Mesothelial cell of epicardium (in vitro differentiated cells): ENCODE measurements around the gene SAMSN1. TPM values are rescaled to one million over a fixed set of nuclear protein-coding genes. Genes with fewer than 3 reads are reported as not detected.

Source experiments
- DNase-seq, 2 experiments: peaks; one replicate each; pipeline ENCODE4 v3.0.0; 2021; ENCODE audit warnings: low spot score in 2 of 2; ENCODE audit not compliant: unreplicated experiment in 2 of 2
- H3K27ac Mint-ChIP-seq: 2 replicates; pipeline ENCODE4 v1.8.0; 2021; ENCODE audit warnings: mixed read lengths
- H3K27me3 Mint-ChIP-seq: 2 replicates; pipeline ENCODE4 v1.8.0; 2021; ENCODE audit warnings: low read depth, mixed read lengths
- H3K36me3 Mint-ChIP-seq: 2 replicates; pipeline ENCODE4 v1.8.0; 2021; ENCODE audit warnings: mixed read lengths
- H3K4me1 Mint-ChIP-seq: 2 replicates; pipeline ENCODE4 v1.8.0; 2021; ENCODE audit warnings: mixed read lengths
- H3K4me3 Mint-ChIP-seq: 2 replicates; pipeline ENCODE4 v1.8.0; 2021; ENCODE audit warnings: mild to moderate bottlenecking, moderate library complexity, mixed read lengths
- H3K9me3 Mint-ChIP-seq: 2 replicates; pipeline ENCODE4 v1.8.0; 2021; ENCODE audit warnings: mixed read lengths
- total RNA-seq: library from RNA; stranded (reverse); gene quantifications from 3 replicates; pipeline ENCODE4 v1.2.1, GENCODE V29; 2021
- TF ChIP-seq, protein P1 (sequence below): fragments of 200-600 bp; sonication (generic); IDR thresholded peaks from one replicate; pipeline ENCODE4 v1.5.0; 2021; ENCODE audit warnings: antibody characterized with exemption; ENCODE audit not compliant: unreplicated experiment

The SAMSN1 gene
- total RNA-seq, 1 donor from 2014 or later = 0.36 TPM

DNA sequence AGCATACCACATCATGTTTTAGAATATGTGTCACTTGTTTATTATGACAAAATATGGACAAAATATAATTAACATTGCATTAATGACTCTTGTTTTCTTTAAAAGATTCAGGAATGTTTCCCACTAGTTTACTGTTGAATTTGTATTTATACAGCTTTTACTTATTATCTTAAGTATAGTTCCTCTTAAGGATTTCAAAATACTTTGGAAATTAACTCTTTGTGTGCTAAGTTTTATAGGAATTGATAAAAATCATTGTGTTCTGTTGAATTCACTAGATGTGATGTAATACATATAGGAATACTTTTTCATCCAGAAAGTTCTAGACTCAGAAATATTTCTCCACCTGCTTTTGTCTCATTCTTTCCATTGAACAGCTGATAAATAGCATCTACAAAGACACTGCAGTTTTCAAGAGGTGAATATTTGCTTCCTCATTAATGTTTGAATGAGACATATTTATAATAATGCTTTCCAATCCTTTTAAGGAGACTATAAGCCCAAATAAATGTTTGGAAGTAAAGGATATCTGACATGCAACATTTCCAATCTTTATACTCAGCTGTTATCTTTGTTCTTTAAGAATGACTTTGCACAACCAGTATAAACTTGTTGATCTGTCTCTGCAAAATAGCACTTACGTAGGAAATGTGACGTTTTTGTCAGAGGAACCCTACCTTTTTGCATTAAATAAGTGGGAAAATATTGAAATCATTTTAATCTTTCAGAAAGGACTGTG lies 38.4 kb upstream of the SAMSN1 start:
- H3K4me1 Mint-ChIP-seq = peaks cover 4% of the 10 kb centered on the region
- H3K4me3 Mint-ChIP-seq = no peak overlapping the region
- no peak overlapping the region for H3K27ac Mint-ChIP-seq
- peaks cover 8% of the 10 kb centered on the region for H3K9me3 Mint-ChIP-seq
- TF ChIP-seq, protein P1, sequence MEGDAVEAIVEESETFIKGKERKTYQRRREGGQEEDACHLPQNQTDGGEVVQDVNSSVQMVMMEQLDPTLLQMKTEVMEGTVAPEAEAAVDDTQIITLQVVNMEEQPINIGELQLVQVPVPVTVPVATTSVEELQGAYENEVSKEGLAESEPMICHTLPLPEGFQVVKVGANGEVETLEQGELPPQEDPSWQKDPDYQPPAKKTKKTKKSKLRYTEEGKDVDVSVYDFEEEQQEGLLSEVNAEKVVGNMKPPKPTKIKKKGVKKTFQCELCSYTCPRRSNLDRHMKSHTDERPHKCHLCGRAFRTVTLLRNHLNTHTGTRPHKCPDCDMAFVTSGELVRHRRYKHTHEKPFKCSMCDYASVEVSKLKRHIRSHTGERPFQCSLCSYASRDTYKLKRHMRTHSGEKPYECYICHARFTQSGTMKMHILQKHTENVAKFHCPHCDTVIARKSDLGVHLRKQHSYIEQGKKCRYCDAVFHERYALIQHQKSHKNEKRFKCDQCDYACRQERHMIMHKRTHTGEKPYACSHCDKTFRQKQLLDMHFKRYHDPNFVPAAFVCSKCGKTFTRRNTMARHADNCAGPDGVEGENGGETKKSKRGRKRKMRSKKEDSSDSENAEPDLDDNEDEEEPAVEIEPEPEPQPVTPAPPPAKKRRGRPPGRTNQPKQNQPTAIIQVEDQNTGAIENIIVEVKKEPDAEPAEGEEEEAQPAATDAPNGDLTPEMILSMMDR = no peak
- no peak for DNase-seq
- no peaks in the 10 kb centered on the region for H3K27me3 Mint-ChIP-seq
- H3K36me3 Mint-ChIP-seq = no peaks in the 10 kb centered on the region

DNA sequence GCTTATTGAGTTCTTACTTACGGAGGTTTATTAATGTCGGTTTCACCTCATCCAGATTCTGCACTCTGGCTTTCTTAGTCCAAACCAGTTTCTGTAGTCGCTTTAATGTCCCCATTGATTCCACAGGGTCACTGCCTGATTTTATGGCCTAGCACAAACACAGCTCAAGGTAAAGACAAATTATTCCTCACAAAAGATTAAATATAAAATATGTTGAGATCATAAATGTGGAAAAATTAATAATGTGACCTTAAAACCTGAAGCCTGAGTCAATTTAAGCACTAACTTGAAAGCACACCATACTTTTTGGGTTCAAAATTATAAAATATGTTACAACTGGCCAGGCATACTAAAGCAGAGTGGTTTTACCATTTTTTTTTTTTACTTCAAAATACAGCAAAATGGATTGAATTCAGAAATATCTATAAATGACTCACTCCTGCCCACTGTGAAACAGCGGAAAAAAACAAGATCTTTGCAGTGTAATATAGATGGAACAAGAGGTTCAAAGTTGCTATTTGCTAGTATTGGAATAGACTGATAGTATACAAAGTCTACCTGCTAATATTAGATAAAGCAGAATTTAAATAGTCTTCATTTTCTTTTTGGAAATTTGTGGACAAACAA lies 37.6 kb upstream of the SAMSN1 start:
- no peak for DNase-seq
- Mint-ChIP-seq H3K9me3 (peaks cover 8% of the 10 kb centered on the region), H3K36me3 (no peaks in the 10 kb centered on the region), H3K4me3 (no peak overlapping the region), H3K4me1 (peaks cover 4% of the 10 kb centered on the region), H3K27me3 (no peaks in the 10 kb centered on the region), H3K27ac (no peak overlapping the region)
- TF ChIP-seq, protein P1 = no peak

DNA sequence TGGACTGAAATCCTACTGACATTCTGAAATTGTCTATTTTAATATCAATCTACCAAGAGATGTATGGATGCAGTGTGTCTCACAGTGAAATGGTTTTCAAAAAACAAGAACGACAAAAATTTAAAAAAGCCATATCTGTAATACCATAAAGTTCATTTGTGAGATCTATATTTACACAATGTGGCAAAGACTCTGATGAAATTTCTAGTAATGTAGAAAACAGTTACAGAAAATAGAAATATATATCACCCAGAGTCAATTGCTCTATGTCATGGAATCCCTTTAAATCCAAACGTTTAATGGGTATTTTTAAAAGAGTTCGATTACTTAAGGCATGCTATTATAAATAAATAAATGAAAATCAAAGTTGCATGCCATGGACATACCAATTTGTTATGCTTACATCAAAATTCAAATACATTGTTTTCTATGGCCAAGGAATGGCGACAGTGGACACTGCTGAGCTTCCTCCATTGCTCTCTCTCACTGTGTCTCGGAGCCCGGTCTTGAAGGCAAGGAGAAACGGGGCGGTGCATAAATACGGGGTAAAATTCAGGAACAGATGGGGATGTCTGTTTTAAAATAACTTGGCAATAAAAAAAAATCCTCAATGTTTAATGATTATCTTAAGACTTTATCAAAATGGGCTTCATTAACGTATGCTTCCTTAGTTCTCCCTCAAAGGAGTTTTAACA lies 37.0 kb upstream of the SAMSN1 start:
- no peak overlapping the region for H3K27ac Mint-ChIP-seq
- no peaks in the 10 kb centered on the region for H3K27me3 Mint-ChIP-seq
- peaks cover 5% of the 10 kb centered on the region for H3K9me3 Mint-ChIP-seq
- no peak for DNase-seq
- TF ChIP-seq, protein P1 = no peak
- H3K4me1 Mint-ChIP-seq = peaks cover 4% of the 10 kb centered on the region
- H3K4me3 Mint-ChIP-seq = no peak overlapping the region
- H3K36me3 Mint-ChIP-seq = no peaks in the 10 kb centered on the region

DNA sequence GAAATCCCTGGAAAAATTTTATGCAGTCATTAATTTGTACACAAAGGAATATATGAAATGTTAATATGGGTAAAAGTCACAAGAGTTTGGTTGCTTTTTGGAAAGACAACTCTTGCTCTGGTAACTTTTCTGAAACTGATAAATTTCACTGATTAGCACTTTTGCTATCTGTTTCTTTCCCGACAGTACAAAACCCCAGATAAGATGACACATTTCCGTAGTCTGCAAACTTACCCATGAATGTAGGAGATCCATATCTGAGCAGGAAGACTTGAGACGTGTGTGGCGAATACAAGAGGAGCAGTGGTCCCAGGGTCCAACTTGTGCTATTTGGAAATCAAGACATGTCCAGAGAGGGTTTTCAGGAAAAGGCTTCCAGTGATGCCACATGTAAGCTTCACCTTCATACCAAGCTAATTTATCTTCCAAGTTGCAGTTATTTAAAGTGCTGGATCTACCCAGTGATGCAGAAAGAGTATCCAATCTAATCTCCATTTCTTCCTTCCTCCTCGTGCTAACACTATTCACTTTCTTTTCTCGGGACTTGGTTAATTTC lies 35.9 kb upstream of the SAMSN1 start:
- Mint-ChIP-seq H3K27me3 (no peaks in the 10 kb centered on the region), H3K9me3 (no peaks in the 10 kb centered on the region), H3K4me3 (no peak overlapping the region), H3K4me1 (peaks cover 4% of the 10 kb centered on the region), H3K27ac (no peak overlapping the region), H3K36me3 (no peaks in the 10 kb centered on the region)
- TF ChIP-seq, protein P1 = no peak
- no peak for DNase-seq

DNA sequence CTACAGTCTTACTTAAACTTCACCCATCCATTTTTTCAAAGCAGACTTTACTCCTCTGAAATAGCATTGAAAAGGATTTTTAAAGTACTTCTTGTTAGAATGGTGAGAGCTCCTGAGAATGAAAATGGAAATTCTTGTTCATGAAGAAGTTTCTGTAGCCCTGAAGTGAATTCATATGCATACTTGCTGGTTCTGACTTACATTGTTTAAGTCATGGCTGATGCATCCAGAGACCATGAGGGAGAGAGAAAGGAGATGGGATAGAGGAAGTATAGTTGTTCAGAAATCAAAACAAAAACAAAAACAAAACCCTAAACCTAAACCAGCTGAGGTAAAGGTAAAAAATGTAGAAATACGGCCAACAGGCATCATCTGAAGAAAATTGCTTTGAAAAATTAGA lies 27.1 kb upstream of the SAMSN1 start:
- no peaks in the 10 kb centered on the region for H3K27me3 Mint-ChIP-seq
- H3K4me3 Mint-ChIP-seq = no peak overlapping the region
- TF ChIP-seq, protein P1 = no peak
- H3K36me3 Mint-ChIP-seq = no peaks in the 10 kb centered on the region
- no peak for DNase-seq
- H3K9me3 Mint-ChIP-seq = no peaks in the 10 kb centered on the region
- peaks cover 3% of the 10 kb centered on the region for H3K4me1 Mint-ChIP-seq
- H3K27ac Mint-ChIP-seq = no peak overlapping the region
